Measurements from ENCODE around the gene HSPG2.

Gene HSPG2

GRCh38 chr1:21823206-21823979, 113.7 kb downstream of the HSPG2 start:
- TF ChIP-seq POLR2A (IDR thresholded peaks at IDR 0.05; ENCODE audit: low read length) (no peak), GATA1 (IDR thresholded peaks at IDR 0.05; ENCODE audit: low read depth, low read length) (no peak)
- no peak for DNase-seq

- TF ChIP-seq POLR2A (IDR thresholded peaks at IDR 0.05; ENCODE audit: low read length), result no peak
- no peak for TF ChIP-seq GATA1 (IDR thresholded peaks at IDR 0.05; ENCODE audit: low read depth, low read length)
- peak in 1 of 2 experiments; percentile 50 for DNase-seq
These were observed 114.8 kb downstream of the HSPG2 start for GRCh38 chr1:21822349-21822748.

GRCh38 chr1:21821385-21822019, 115.6 kb downstream of the HSPG2 start:
- TF ChIP-seq POLR2A (IDR thresholded peaks at IDR 0.05; ENCODE audit: low read length) (no peak), GATA1 (IDR thresholded peaks at IDR 0.05; ENCODE audit: low read depth, low read length) (no peak)
- no peak for DNase-seq

- no peak for DNase-seq
- no peak for TF ChIP-seq GATA1 (IDR thresholded peaks at IDR 0.05; ENCODE audit: low read depth, low read length)
- TF ChIP-seq POLR2A (IDR thresholded peaks at IDR 0.05; ENCODE audit: low read length), result no peak
These were observed 116.4 kb downstream of the HSPG2 start for GRCh38 chr1:21820597-21821232.

GRCh38 chr1:21818656-21819055, 118.5 kb downstream of the HSPG2 start:
- DNase-seq, result peak; percentile 66 to 75
- no peak for TF ChIP-seq POLR2A (IDR thresholded peaks at IDR 0.05; ENCODE audit: low read length)
- no peak for TF ChIP-seq GATA1 (IDR thresholded peaks at IDR 0.05; ENCODE audit: low read depth, low read length)

- no peak for DNase-seq
These were observed 120.4 kb downstream of the HSPG2 start for GRCh38 chr1:21816602-21817302.

GRCh38 chr1:21815724-21816321, 121.3 kb downstream of the HSPG2 start:
- no peak for DNase-seq
- TF ChIP-seq GATA1 (IDR thresholded peaks at IDR 0.05; ENCODE audit: low read depth, low read length), result no peak
- TF ChIP-seq POLR2A (IDR thresholded peaks at IDR 0.05; ENCODE audit: low read length), result no peak

More at GRCh38 chr1:21816602-21817302, 120.4 kb downstream of the HSPG2 start:
- TF ChIP-seq POLR2A (IDR thresholded peaks at IDR 0.05; ENCODE audit: low read length), result no peak
- no peak for TF ChIP-seq GATA1 (IDR thresholded peaks at IDR 0.05; ENCODE audit: low read depth, low read length)

GRCh38 chr1:21814981-21815582, 122.0 kb downstream of the HSPG2 start:
- no peak for DNase-seq
- TF ChIP-seq GATA1 (IDR thresholded peaks at IDR 0.05; ENCODE audit: low read depth, low read length), result no peak
- no peak for TF ChIP-seq POLR2A (IDR thresholded peaks at IDR 0.05; ENCODE audit: low read length)

- peak in 1 of 2 experiments; percentile 47 for DNase-seq
- TF ChIP-seq GATA1 (IDR thresholded peaks at IDR 0.05; ENCODE audit: low read depth, low read length), result no peak
- TF ChIP-seq POLR2A (IDR thresholded peaks at IDR 0.05; ENCODE audit: low read length), result no peak
These were observed 122.7 kb downstream of the HSPG2 start for GRCh38 chr1:21814241-21814918.

- no peak for DNase-seq
- TF ChIP-seq GATA1 (IDR thresholded peaks at IDR 0.05; ENCODE audit: low read depth, low read length) (no peak), POLR2A (IDR thresholded peaks at IDR 0.05; ENCODE audit: low read length) (no peak)
These were observed 123.6 kb downstream of the HSPG2 start for GRCh38 chr1:21813542-21813941.

GRCh38 chr1:21811875-21812305, 125.2 kb downstream of the HSPG2 start, which contains the start of gene LDLRAD2:
LDLRAD2 (plus strand) TSS chr1:21812265; CDS start chr1:21812452, 187 bp downstream.
- DNase-seq, result no peak
- no peak for TF ChIP-seq POLR2A (IDR thresholded peaks at IDR 0.05; ENCODE audit: low read length)
- TF ChIP-seq GATA1 (IDR thresholded peaks at IDR 0.05; ENCODE audit: low read depth, low read length), result no peak

GRCh38 chr1:21804536-21804935, 132.6 kb downstream of the HSPG2 start:
- no peak for DNase-seq
- TF ChIP-seq GATA1 (IDR thresholded peaks at IDR 0.05; ENCODE audit: low read depth, low read length) (no peak), POLR2A (IDR thresholded peaks at IDR 0.05; ENCODE audit: low read length) (no peak)
